HepG2 (cell line): Measurements from ENCODE around the gene AMOTL2. TPM values are rescaled to one million over a fixed set of nuclear protein-coding genes. Genes with fewer than 3 reads are reported as not detected.

Source experiments
- ATAC-seq: fragments of 200-7000 bp; cut with Tn5 transposase; 3 replicates; pipeline ENCODE4 v1.9.1; 2020; ENCODE audit warnings: mild to moderate bottlenecking, moderate library complexity
- BruUV-seq: library from RNA; stranded (reverse); fragments of 400-500 nt; replicated peaks from 2 replicates; lab custom pipeline; 2021; lab: Mats Ljungman, UMichigan
- CTCF ChIA-PET: fragments of 300-600 bp; formaldehyde crosslinking; extraction: SDS; loops from one replicate; lab custom pipeline; 2021; ENCODE audit warnings: low total read pairs, inconsistent platforms, low intra/inter-chr PET ratio; lab: Yijun Ruan, JAX
- POLR2A ChIA-PET: fragments of 350-600 bp; sonication (Branson Sonifier 250); formaldehyde crosslinking; loops from one replicate; lab custom pipeline; 2020; ENCODE audit warnings: antibody characterized with exemption, inconsistent platforms; lab: Yijun Ruan, JAX
- DNase-seq: peaks from one replicate; pipeline ENCODE4 v3.0.0-alpha.2; 2015; ENCODE audit warnings: low spot score
- FAIRE-seq: peaks from 3 replicates; lab custom pipeline; 2011; peaks lifted over from hg19 to GRCh38; lab: Jason Lieb, UNC
- H2AFZ ChIP-seq: one replicate; pipeline ENCODE4 v1.6.1; 2011; ENCODE audit warnings: low read length, inconsistent platforms
- H3K27ac ChIP-seq: fragments of 300-600 bp; 3 replicates; pipeline ENCODE4 v1.8.0; 2011; ENCODE audit warnings: mixed run types, mild to moderate bottlenecking, mixed read lengths, low read length, inconsistent platforms; ENCODE audit not compliant: insufficient read depth; ENCODE audit errors: extremely low read length
- H3K27me3 ChIP-seq, 2 experiments: fragments of 200-600 bp in 1 of 2; 2 replicates in 1 of 2; 3 replicates in 1 of 2; pipeline versions ENCODE4 v1.6.0 to v1.8.0; 2011; ENCODE audit warnings: low read length in 2 of 2, mild to moderate bottlenecking in 2 of 2, moderate library complexity in 2 of 2, inconsistent platforms in 1 of 2; ENCODE audit not compliant: insufficient read depth in 2 of 2, control insufficient read depth in 1 of 2
- H3K36me3 ChIP-seq, 2 experiments: fragments of 200-600 bp in 1 of 2; replicated peaks in 1 of 2; 2 replicates in 1 of 2; 3 replicates in 1 of 2; pipeline versions ENCODE4 v1.5.1 to v1.8.0; 2011; ENCODE audit warnings: low read length in 2 of 2, inconsistent platforms in 1 of 2; ENCODE audit not compliant: insufficient read depth in 2 of 2, control insufficient read depth in 1 of 2
- H3K4me1 ChIP-seq: 2 replicates; pipeline ENCODE4 v1.5.1; 2012; ENCODE audit warnings: low read length, inconsistent platforms; ENCODE audit not compliant: insufficient read depth
- H3K4me2 ChIP-seq: 2 replicates; pipeline ENCODE4 v1.6.0; 2011; ENCODE audit warnings: low read depth, low read length, inconsistent platforms
- H3K4me3 ChIP-seq, 3 experiments: fragments of 200-600 bp in 1 of 3; sonication (generic), shearing (Covaris generic) in 1 of 3; replicated peaks in 1 of 3; 2 replicates each; pipeline ENCODE4 v1.5.1; 2011 to 2016; ENCODE audit warnings: low read length in 3 of 3, inconsistent platforms in 2 of 3, low read depth in 2 of 3, mild to moderate bottlenecking in 2 of 3, control low read depth in 1 of 3, mixed read lengths in 1 of 3; ENCODE audit not compliant: insufficient read depth in 1 of 3
- H3K79me2 ChIP-seq: one replicate; pipeline ENCODE4 v1.6.1; 2011; ENCODE audit warnings: low read length, inconsistent platforms; ENCODE audit not compliant: insufficient read depth
- H3K9ac ChIP-seq: 2 replicates; pipeline ENCODE4 v1.6.0; 2011; ENCODE audit warnings: mild to moderate bottlenecking, low read depth, low read length, inconsistent platforms; ENCODE audit not compliant: insufficient read depth
- H3K9me3 ChIP-seq: 2 replicates; pipeline ENCODE4 v1.5.1; 2012; ENCODE audit warnings: mild to moderate bottlenecking, low read length
- H4K20me1 ChIP-seq: 2 replicates; pipeline ENCODE4 v1.6.0; 2011; ENCODE audit warnings: inconsistent platforms, mild to moderate bottlenecking, low read length, moderate library complexity; ENCODE audit not compliant: insufficient read depth
- AKAP8 ChIP-seq: sonication (generic); formaldehyde crosslinking; IDR thresholded peaks from 2 replicates; pipeline ENCODE4 v1.5.1; 2020; ENCODE audit warnings: mild to moderate bottlenecking, missing genetic modification reagents
- ARID2 ChIP-seq: sonication (generic); formaldehyde crosslinking; IDR thresholded peaks from 2 replicates; pipeline ENCODE4 v1.8.1; 2022; ENCODE audit warnings: mild to moderate bottlenecking, missing genetic modification reagents, borderline replicate concordance
- BATF2 ChIP-seq: sonication (generic); formaldehyde crosslinking; IDR thresholded peaks from 2 replicates; pipeline ENCODE4 v1.8.0; 2022; ENCODE audit warnings: mild to moderate bottlenecking, missing genetic modification reagents, moderate library complexity
- BORCS8-MEF2B ChIP-seq: sonication (generic); formaldehyde crosslinking; IDR thresholded peaks from 2 replicates; pipeline ENCODE4 v1.8.0; 2022; ENCODE audit warnings: mild to moderate bottlenecking, missing genetic modification reagents
- HMG20A ChIP-seq: IDR thresholded peaks from 2 replicates; pipeline ENCODE4 v1.6.1; 2016; ENCODE audit warnings: borderline replicate concordance
- MXI1 ChIP-seq: IDR thresholded peaks from 3 replicates; pipeline ENCODE4 v1.6.1; 2012; ENCODE audit warnings: low read depth, low read length, inconsistent platforms, borderline replicate concordance
- SKI ChIP-seq: fragments of 450-650 bp; IDR thresholded peaks from one replicate; pipeline ENCODE4 v1.6.1; 2018; ENCODE audit warnings: mild to moderate bottlenecking; ENCODE audit not compliant: partially characterized antibody
- SMARCE1 ChIP-seq: fragments of 450-650 bp; IDR thresholded peaks from 2 replicates; pipeline ENCODE4 v1.6.1; 2017; ENCODE audit warnings: borderline replicate concordance
- TRIM24 ChIP-seq: sonication (generic); formaldehyde crosslinking; IDR thresholded peaks from 2 replicates; pipeline ENCODE4 v1.8.0; 2022; ENCODE audit warnings: mild to moderate bottlenecking, missing genetic modification reagents
- ZBTB21 ChIP-seq: sonication (generic); formaldehyde crosslinking; IDR thresholded peaks from 2 replicates; pipeline ENCODE4 v1.4.0; 2020; ENCODE audit warnings: missing genetic modification reagents
- ZFP37 ChIP-seq: sonication (generic); formaldehyde crosslinking; IDR thresholded peaks from 2 replicates; pipeline ENCODE4 v1.4.0; 2020; ENCODE audit warnings: missing genetic modification reagents, borderline replicate concordance
- ZNF160 ChIP-seq: sonication (generic); formaldehyde crosslinking; IDR thresholded peaks from 2 replicates; pipeline ENCODE4 v1.8.0; 2022; ENCODE audit warnings: mild to moderate bottlenecking, inconsistent platforms, missing genetic modification reagents
- ZNF24 ChIP-seq: fragments of 450-650 bp; IDR thresholded peaks from 2 replicates; pipeline ENCODE4 v1.6.1; 2017; ENCODE audit warnings: antibody characterized with exemption, mild to moderate bottlenecking
- ZNF30 ChIP-seq: sonication (generic); formaldehyde crosslinking; IDR thresholded peaks from 2 replicates; pipeline ENCODE4 v1.5.0; 2020; ENCODE audit warnings: mild to moderate bottlenecking, missing genetic modification reagents
- ZNF354B ChIP-seq: sonication (generic); formaldehyde crosslinking; IDR thresholded peaks from 2 replicates; pipeline ENCODE4 v1.8.0; 2022; ENCODE audit warnings: mild to moderate bottlenecking, missing genetic modification reagents
- ZNF362 ChIP-seq: sonication (generic); formaldehyde crosslinking; IDR thresholded peaks from 2 replicates; pipeline ENCODE4 v1.4.0; 2020; ENCODE audit warnings: missing genetic modification reagents, mild to moderate bottlenecking, borderline replicate concordance
- ZNF513 ChIP-seq: sonication (generic); formaldehyde crosslinking; conservative IDR thresholded peaks from 2 replicates; pipeline ENCODE4 v1.5.0; 2020; ENCODE audit warnings: missing genetic modification reagents
- ZNF563 ChIP-seq: sonication (generic); formaldehyde crosslinking; IDR thresholded peaks from 2 replicates; pipeline ENCODE4 v1.8.0; 2022; ENCODE audit warnings: mild to moderate bottlenecking, moderate library complexity, missing genetic modification reagents
- ZNF574 ChIP-seq: sonication (generic); formaldehyde crosslinking; IDR thresholded peaks from 2 replicates; pipeline ENCODE4 v1.4.0; 2020; ENCODE audit warnings: missing genetic modification reagents
- WGBS: methylation state at CpG from one replicate; pipeline ENCODE4 v1.1.6; 2017; ENCODE audit warnings: low lambda C conversion rate; 5-methylcytosine and 5-hydroxymethylcytosine counted together
- in situ Hi-C: cut with HindIII; loops from 2 replicates; pipeline ENCODE4 v1.10.0; 2017; ENCODE audit warnings: low pct_unique_long_range_greater_than_20kb; ENCODE audit not compliant: extremely low pct_ligation_motif_present
- intact Hi-C: fragments of 100-400 bp; cut with micrococcal nuclease; formaldehyde crosslinking; loops from one replicate; pipeline ENCODE4 v1.10.0; 2022; ENCODE audit not compliant: unreplicated experiment
- polyA plus RNA-seq, 8 experiments: library from polyadenylated mRNA; depleted of rRNA in 3 of 8; stranded (reverse) in 7 of 8; unstranded in 1 of 8; fragments of >200 nt; fragmentation: Illumina TruSeq in 4 of 8; extraction: Trizol in 4 of 8; gene quantifications; 2 replicates each; pipeline versions ENCODE4 v1.2.1 to v1.2.3, GENCODE V29; 2011 to 2016; ENCODE audit warnings: low read depth in 4 of 8, missing spikeins in 1 of 8, mixed read lengths in 1 of 8; ENCODE audit not compliant: insufficient read depth in 1 of 8
- total RNA-seq, 5 experiments: library from RNA; depleted of rRNA; stranded (reverse); fragments of >200 nt; fragmentation: Illumina TruSeq; extraction: Trizol; gene quantifications; 2 replicates each; pipeline ENCODE4 v1.2.3, GENCODE V29; 2016; ENCODE audit warnings: low read depth in 1 of 5

Gene AMOTL2
- total and polyA plus RNA-seq, 2 of the 13 experiments (the other 11 are each of a cell fraction or from before 2014, with no cell fraction given), result 17.3 to 18.5 TPM

GRCh38 chr3:134325061-134325705, 49.1 kb downstream of the AMOTL2 start:
- TF ChIP-seq ZFP37 (CRISPR knock-in tag), result no peak
- TF ChIP-seq ZNF354B (CRISPR knock-in tag), result no peak
- no peak for TF ChIP-seq HMG20A (CRISPR knock-in tag)
- no peak for TF ChIP-seq ZNF513
- TF ChIP-seq MXI1, result no peak
- TF ChIP-seq ZNF24, result no peak
- no peak for TF ChIP-seq ZNF563 (CRISPR knock-in tag)
- TF ChIP-seq ZNF30 (CRISPR knock-in tag), result no peak
- no peak for TF ChIP-seq ZNF160
- no peak for TF ChIP-seq SMARCE1
- TF ChIP-seq ARID2, result no peak
- TF ChIP-seq SKI, result no peak
- TF ChIP-seq ZBTB21 (CRISPR knock-in tag), result no peak
- TF ChIP-seq TRIM24, result no peak
- no peak for TF ChIP-seq ZNF574 (CRISPR knock-in tag)
- no peak for TF ChIP-seq AKAP8 (CRISPR knock-in tag)
- no peak for TF ChIP-seq BATF2 (CRISPR knock-in tag)
- no peak for TF ChIP-seq ZNF362 (CRISPR knock-in tag)
- no peak for TF ChIP-seq BORCS8-MEF2B
- CTCF ChIA-PET, result no interaction called here
- in situ Hi-C loops, result no loop called here
- H3K4me2 ChIP-seq, result no peak overlapping the region
- POLR2A ChIA-PET, result interaction anchor here (2.4 kb wide), 1 partner anchor 50 kb away, joined by 16 read pairs; the partner anchor contains the start of gene AMOTL2
- WGBS, result 89% methylated on average over 1 of the region's 1 CpG
- intact Hi-C loops, result no loop called here
- no peak for DNase-seq
- peaks cover 59% of the 10 kb centered on the region for H3K4me1 ChIP-seq
- H4K20me1 ChIP-seq, result no peaks in the 10 kb centered on the region
- no peaks in the 10 kb centered on the region for H3K27me3 ChIP-seq
- ATAC-seq, result no peak
- no peak overlapping the region for H3K27ac ChIP-seq
- H3K36me3 ChIP-seq, result no peaks in the 10 kb centered on the region
- no TSS peak for BruUV-seq
- no peak overlapping the region for H3K9ac ChIP-seq
- H3K9me3 ChIP-seq, result no peaks in the 10 kb centered on the region
- no peak overlapping the region for H3K4me3 ChIP-seq
- H2AFZ ChIP-seq, result no peak overlapping the region
- FAIRE-seq, result no peak
- H3K79me2 ChIP-seq, result no peaks in the 10 kb centered on the region
